Panc1 (cell line): ENCODE results near the gene EMC9. TPM values are rescaled to one million over a fixed set of nuclear protein-coding genes. Genes with fewer than 3 reads are reported as not detected.
A peak's percentile ranks its signal among the peaks of the same experiment; 100 is the strongest.

Experiments used
- ATAC-seq: fragments of 200-7000 bp; cut with Tn5 transposase; 2 replicates; pipeline ENCODE4 v1.9.1; 2020; ENCODE audit warnings: mild to moderate bottlenecking, moderate library complexity
- BruUV-seq: library from RNA; stranded (reverse); fragments of 400-500 nt; replicated peaks from 2 replicates; lab custom pipeline; 2021; lab: Mats Ljungman, UMichigan
- CTCF ChIA-PET: fragments of 300-600 bp; sonication (Branson Sonifier 250); formaldehyde crosslinking; loops from one replicate; lab custom pipeline; 2022; ENCODE audit warnings: antibody characterized with exemption; lab: Charles Lee
- POLR2A ChIA-PET: fragments of 300-600 bp; sonication (Branson Sonifier 250); formaldehyde crosslinking; loops from one replicate; lab custom pipeline; 2022; ENCODE audit warnings: antibody characterized with exemption; lab: Charles Lee
- DNase-seq: peaks from one replicate; pipeline ENCODE4 v3.0.0-alpha.2; 2010; ENCODE audit warnings: low read depth, low spot score
- H3K27ac ChIP-seq: 2 replicates; pipeline ENCODE4 v1.5.1; 2011; ENCODE audit warnings: mild to moderate bottlenecking, low read length, inconsistent platforms
- H3K27me3 ChIP-seq: fragments of 200-500 bp; sonication (Bioruptor generic); 2 replicates; pipeline ENCODE4 v1.6.0; 2014; ENCODE audit warnings: low read length, inconsistent platforms; ENCODE audit not compliant: control insufficient read depth, insufficient read depth
- H3K36me3 ChIP-seq: fragments of 200-500 bp; sonication (Bioruptor generic); 2 replicates; pipeline ENCODE4 v1.5.1; 2014; ENCODE audit warnings: inconsistent platforms, mild to moderate bottlenecking, low read length, moderate library complexity; ENCODE audit not compliant: control insufficient read depth, insufficient read depth
- H3K4me1 ChIP-seq: 2 replicates; pipeline ENCODE4 v1.5.1; 2011; ENCODE audit warnings: inconsistent platforms, mild to moderate bottlenecking, low read length, moderate library complexity; ENCODE audit not compliant: control insufficient read depth, insufficient read depth
- H3K4me3 ChIP-seq, 2 experiments: 2 replicates each; pipeline ENCODE4 v1.5.1; 2011 to 2012; ENCODE audit warnings: low read depth in 2 of 2, low read length in 2 of 2, mild to moderate bottlenecking in 2 of 2, inconsistent platforms in 1 of 2, moderate library complexity in 1 of 2
- H3K9me3 ChIP-seq: fragments of 200-500 bp; sonication (Bioruptor generic); 2 replicates; pipeline ENCODE4 v1.5.1; 2014; ENCODE audit warnings: low read depth, mild to moderate bottlenecking, inconsistent platforms, low read length, moderate library complexity; ENCODE audit not compliant: control insufficient read depth, insufficient read depth
- POLR2AphosphoS5 ChIP-seq: IDR thresholded peaks from 2 replicates; pipeline ENCODE4 v1.6.1; 2012; ENCODE audit warnings: mild to moderate bottlenecking, low read depth, low read length, moderate library complexity
- REST ChIP-seq, 2 experiments: IDR thresholded peaks; 2 replicates each; pipeline ENCODE4 v1.6.1; 2011 to 2012; ENCODE audit warnings: low read depth in 2 of 2, control low read depth in 1 of 2, low read length in 1 of 2, mild to moderate bottlenecking in 1 of 2, moderate library complexity in 1 of 2; ENCODE audit not compliant: insufficient read depth in 1 of 2
- SIN3A ChIP-seq: IDR thresholded peaks from 2 replicates; pipeline ENCODE4 v1.6.1; 2012; ENCODE audit warnings: low read depth, mild to moderate bottlenecking, low read length, moderate library complexity, borderline replicate concordance; ENCODE audit not compliant: insufficient read depth
- TCF7L2 ChIP-seq: IDR thresholded peaks from 2 replicates; pipeline ENCODE4 v1.6.1; 2011; ENCODE audit warnings: mild to moderate bottlenecking, low read depth, low read length, inconsistent platforms
- in situ Hi-C: cut with HindIII; loops from 2 replicates; pipeline ENCODE4 v1.10.0; 2016; ENCODE audit warnings: low sequenced_read_pairs, low pct_unique_long_range_greater_than_20kb
- intact Hi-C: fragments of 100-400 bp; cut with micrococcal nuclease; formaldehyde crosslinking; loops from one replicate; pipeline ENCODE4 v1.10.0; 2022; ENCODE audit not compliant: unreplicated experiment
- total RNA-seq: library from RNA; stranded (reverse); gene quantifications from one replicate; pipeline ENCODE4 v1.2.1, GENCODE V29; 2021; ENCODE audit not compliant: unreplicated experiment
- TF ChIP-seq, protein P1 (sequence below): fragments of 450-650 bp; IDR thresholded peaks from 2 replicates; pipeline ENCODE4 v1.5.1; 2017; ENCODE audit warnings: mild to moderate bottlenecking

The EMC9 gene
- total RNA-seq, 1 experiment from 2014 or later, result 42.5 TPM

DNA sequence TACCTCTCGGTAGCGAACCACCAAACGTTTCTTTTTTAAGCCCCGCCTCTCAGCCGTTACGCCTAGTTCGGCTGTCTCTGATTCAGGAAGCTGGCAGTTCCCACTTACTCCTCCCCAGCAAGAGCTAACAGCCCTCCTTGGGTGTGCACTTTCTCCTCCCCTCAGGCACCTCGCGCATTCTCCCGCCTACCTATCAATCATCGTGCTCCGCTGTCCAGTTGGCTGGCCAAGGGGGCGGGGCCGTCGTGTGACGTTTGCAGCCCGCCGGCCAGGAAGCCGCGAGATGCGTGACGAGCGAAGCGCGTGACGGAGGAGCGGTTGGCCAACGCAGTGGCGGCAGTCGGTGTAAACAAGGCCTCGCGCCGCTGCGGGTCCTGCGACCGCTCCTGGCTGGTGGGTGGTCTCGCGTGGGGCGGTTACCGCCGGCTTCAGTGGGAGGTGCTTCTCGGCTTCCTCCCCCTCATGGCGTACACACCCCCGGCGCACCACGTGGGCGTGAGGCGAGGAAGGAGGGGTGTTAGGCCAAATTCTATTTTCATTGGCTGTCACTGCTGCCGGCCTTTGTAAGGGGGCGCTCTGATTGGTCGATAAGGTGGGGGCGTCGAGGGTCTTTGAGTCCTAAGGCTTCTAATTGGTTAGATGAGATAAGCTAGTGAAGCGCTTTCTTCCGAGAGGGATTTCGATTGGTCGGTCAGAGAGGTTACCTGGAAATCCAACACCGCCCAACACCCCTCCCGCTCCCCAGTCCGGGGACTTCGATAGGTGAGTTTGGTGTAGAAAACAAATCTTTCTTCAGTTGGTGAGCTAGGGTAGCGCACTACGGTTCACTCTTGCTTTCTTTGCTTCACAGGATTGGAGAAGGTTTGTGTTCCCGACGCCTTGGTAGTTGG lies 26.6 kb downstream of the EMC9 start, which contains the start of the genes DCAF11 and NRL:
DCAF11 (plus strand) TSS at position 246 of the 890 bp plus-strand sequence. CDS start 818 bp downstream, outside the sequence.
NRL (minus strand) TSS at position 418 of the 890 bp plus-strand sequence. CDS start 32,101 bp downstream, outside the sequence.
- Histone ChIP-seq H3K36me3 (no peaks in the 10 kb centered on the region; the same call in none of the 2 replicates), H3K4me3 (peak within 1 kb of the TSS; percentile 86 to 98), H3K9me3 (no peaks in the 10 kb centered on the region), H3K27me3 (no peaks in the 10 kb centered on the region), H3K4me1 (no peaks in the 10 kb centered on the region), H3K27ac (peak within 1 kb of the TSS; percentile 95)
- BruUV-seq, result no TSS peak
- ChIA-PET CTCF (interaction anchor here (0.5 to 1.6 kb wide), 4 partner anchors 22 to 544 kb away, joined by 3 to 6 read pairs (median 4); partner anchors contain the start of gene PSME1), POLR2A (interaction anchor here (0.6 to 1.7 kb wide), 4 partner anchors 21 to 114 kb away, joined by 3 to 13 read pairs (median 4); partner anchors contain the start of genes PSME1 and RNF31)
- DNase-seq (peak; percentile 95), ATAC-seq (peak; percentile 95)
- intact Hi-C loops, result no loop called here
- TF ChIP-seq, protein P1, sequence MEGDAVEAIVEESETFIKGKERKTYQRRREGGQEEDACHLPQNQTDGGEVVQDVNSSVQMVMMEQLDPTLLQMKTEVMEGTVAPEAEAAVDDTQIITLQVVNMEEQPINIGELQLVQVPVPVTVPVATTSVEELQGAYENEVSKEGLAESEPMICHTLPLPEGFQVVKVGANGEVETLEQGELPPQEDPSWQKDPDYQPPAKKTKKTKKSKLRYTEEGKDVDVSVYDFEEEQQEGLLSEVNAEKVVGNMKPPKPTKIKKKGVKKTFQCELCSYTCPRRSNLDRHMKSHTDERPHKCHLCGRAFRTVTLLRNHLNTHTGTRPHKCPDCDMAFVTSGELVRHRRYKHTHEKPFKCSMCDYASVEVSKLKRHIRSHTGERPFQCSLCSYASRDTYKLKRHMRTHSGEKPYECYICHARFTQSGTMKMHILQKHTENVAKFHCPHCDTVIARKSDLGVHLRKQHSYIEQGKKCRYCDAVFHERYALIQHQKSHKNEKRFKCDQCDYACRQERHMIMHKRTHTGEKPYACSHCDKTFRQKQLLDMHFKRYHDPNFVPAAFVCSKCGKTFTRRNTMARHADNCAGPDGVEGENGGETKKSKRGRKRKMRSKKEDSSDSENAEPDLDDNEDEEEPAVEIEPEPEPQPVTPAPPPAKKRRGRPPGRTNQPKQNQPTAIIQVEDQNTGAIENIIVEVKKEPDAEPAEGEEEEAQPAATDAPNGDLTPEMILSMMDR, result no peak
- TF ChIP-seq TCF7L2 (peak; percentile 29; the same call in 1 of the 2 replicates), SIN3A (peak; percentile 40; the same call in 1 of the 2 replicates), POLR2AphosphoS5 (peak; percentile 65), REST (IDR thresholded peaks at IDR 0.05; ENCODE audit: insufficient read depth in 1 of 2, low read depth in 2 of 2, low read length in 1 of 2) (no peak)
- in situ Hi-C loops, result no loop called here

DNA sequence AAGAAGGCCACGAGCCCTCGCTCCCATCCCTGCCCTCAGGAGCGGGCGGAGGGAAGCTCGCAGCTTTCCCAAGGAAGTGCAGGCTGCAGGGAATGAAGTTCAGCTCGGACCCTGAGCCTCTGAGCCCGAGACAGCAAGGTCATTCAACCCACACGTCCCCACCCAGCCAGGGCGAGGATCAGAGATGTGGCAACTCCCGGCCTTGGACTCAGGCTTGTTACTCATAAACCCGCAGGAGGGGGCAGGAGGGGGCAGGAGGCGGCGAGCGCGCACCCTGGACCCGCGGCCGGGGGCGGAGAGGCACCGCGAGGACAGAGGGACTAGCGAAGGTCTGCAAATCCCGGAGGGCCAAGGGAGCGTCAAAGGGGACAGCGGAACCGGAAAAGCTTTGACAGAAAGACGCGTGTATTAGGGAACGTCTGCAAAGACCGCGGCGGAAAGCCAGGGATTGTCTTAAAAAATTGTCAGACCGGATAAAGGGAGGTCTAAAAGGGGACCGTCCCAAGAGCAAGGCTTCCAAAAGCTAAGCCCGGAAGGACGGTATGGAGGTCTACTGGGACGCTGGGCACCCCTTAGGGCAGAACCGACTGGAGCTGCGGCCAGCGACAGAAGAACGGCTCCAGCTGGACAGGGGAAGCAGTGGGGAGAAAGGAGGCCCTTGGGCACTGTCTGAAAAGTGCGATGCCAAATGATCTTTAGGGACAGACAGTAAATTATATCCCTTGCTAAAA lies 27.4 kb downstream of the EMC9 start:
- ChIA-PET POLR2A (interaction anchor here (0.6 to 1.7 kb wide), 4 partner anchors 22 to 115 kb away, joined by 3 to 13 read pairs (median 4); partner anchors contain the start of genes PSME1 and RNF31), CTCF (interaction anchor here (0.5 to 1.6 kb wide), 4 partner anchors 22 to 543 kb away, joined by 3 to 6 read pairs (median 4); partner anchors contain the start of gene PSME1)
- DNase-seq (peak; percentile 82), ATAC-seq (peak; percentile 70)
- Histone ChIP-seq H3K4me3 (peak overlapping the region; percentile 86 to 98), H3K4me1 (no peaks in the 10 kb centered on the region), H3K27ac (peak overlapping the region; percentile 95), H3K36me3 (no peaks in the 10 kb centered on the region; the same call in none of the 2 replicates), H3K27me3 (no peaks in the 10 kb centered on the region), H3K9me3 (no peaks in the 10 kb centered on the region)
- in situ Hi-C loops (no loop called here), intact Hi-C loops (no loop called here)
- TF ChIP-seq, protein P1, result no peak
- TF ChIP-seq POLR2AphosphoS5 (peak; percentile 76; the same call in 1 of the 2 replicates), SIN3A (no peak), TCF7L2 (peak; percentile 41), REST (IDR thresholded peaks at IDR 0.05; ENCODE audit: insufficient read depth in 1 of 2, low read depth in 2 of 2, low read length in 1 of 2) (no peak)
- BruUV-seq, result TSS peak; percentile 76
